Fibroblast of lung (primary cell): ENCODE measurements around the gene SENP3. TPM values are rescaled to one million over a fixed set of nuclear protein-coding genes. Genes with fewer than 3 reads are reported as not detected.

ENCODE experiments used
- DNase-seq, 2 donors: peaks; one replicate each; pipeline versions ENCODE4 v3.0.0 to v3.0.0-alpha.2; 2010; ENCODE audit warnings: low read depth in 2 of 2
- H2AFZ ChIP-seq: 2 replicates; pipeline ENCODE4 v1.5.1; 2012; ENCODE audit warnings: low read length, control low read depth, inconsistent platforms
- H3K27ac ChIP-seq: 2 replicates; pipeline ENCODE4 v1.5.1; 2011; ENCODE audit warnings: low read length, control low read depth; ENCODE audit not compliant: insufficient read depth
- H3K27me3 ChIP-seq: 2 replicates; pipeline ENCODE4 v1.5.1; 2011; ENCODE audit warnings: mild to moderate bottlenecking, low read length; ENCODE audit not compliant: control insufficient read depth, insufficient read depth
- H3K36me3 ChIP-seq: 2 replicates; pipeline ENCODE4 v1.5.1; 2011; ENCODE audit warnings: low read length; ENCODE audit not compliant: control insufficient read depth, insufficient read depth
- H3K4me1 ChIP-seq: 2 replicates; pipeline ENCODE4 v1.5.1; 2011; ENCODE audit warnings: low read length; ENCODE audit not compliant: control insufficient read depth, insufficient read depth; ENCODE audit errors: extremely low read depth
- H3K4me2 ChIP-seq: 2 replicates; pipeline ENCODE4 v1.5.1; 2011; ENCODE audit warnings: low read length, control low read depth; ENCODE audit not compliant: insufficient read depth; ENCODE audit errors: extremely low read depth
- H3K4me3 ChIP-seq, 4 experiments: fragments of 200-600 bp in 1 of 4; sonication (generic) in 1 of 4; replicated peaks in 1 of 4; 2 replicates each; pipeline ENCODE4 v1.5.1; 2011 to 2016; ENCODE audit warnings: low read length in 4 of 4, low read depth in 3 of 4, mild to moderate bottlenecking in 3 of 4, control low read depth in 2 of 4, inconsistent platforms in 1 of 4, mixed read lengths in 1 of 4; ENCODE audit not compliant: insufficient read depth in 1 of 4; ENCODE audit errors: control extremely low read depth in 1 of 4
- H3K79me2 ChIP-seq: 2 replicates; pipeline ENCODE4 v1.5.1; 2012; ENCODE audit warnings: mild to moderate bottlenecking, low read length, inconsistent platforms; ENCODE audit not compliant: control insufficient read depth, insufficient read depth
- H3K9ac ChIP-seq: 2 replicates; pipeline ENCODE4 v1.5.1; 2011; ENCODE audit warnings: mild to moderate bottlenecking, low read length, control low read depth; ENCODE audit not compliant: insufficient read depth
- H3K9me3 ChIP-seq: 2 replicates; pipeline ENCODE4 v1.5.1; 2012; ENCODE audit warnings: low read depth, low read length; ENCODE audit not compliant: control insufficient read depth, insufficient read depth
- H4K20me1 ChIP-seq: 2 replicates; pipeline ENCODE4 v1.5.1; 2011; ENCODE audit warnings: low read length; ENCODE audit not compliant: control insufficient read depth, insufficient read depth; ENCODE audit errors: extremely low read depth
- EZH2 ChIP-seq: IDR thresholded peaks from 2 replicates; pipeline ENCODE4 v1.5.1; 2012; ENCODE audit warnings: low read length, control low read depth, mild to moderate bottlenecking; ENCODE audit errors: missing control alignments
- polyA plus RNA-seq, 2 donors: library from polyadenylated mRNA; depleted of rRNA in 1 of 2; stranded (reverse) in 1 of 2; unstranded in 1 of 2; fragments of >200 nt; gene quantifications; 2 replicates each; pipeline ENCODE4 v1.2.1, GENCODE V29; 2011 to 2012; ENCODE audit warnings: missing spikeins in 1 of 2
- total RNA-seq: library from RNA; depleted of rRNA; stranded (reverse); fragments of >200 nt; gene quantifications from 2 replicates; pipeline ENCODE4 v1.2.1, GENCODE V29; 2014
- TF ChIP-seq, protein P1 (sequence below), 2 donors: IDR thresholded peaks in 1 of 2; conservative IDR thresholded peaks in 1 of 2; 1 replicate in 1 of 2; 2 replicates in 1 of 2; pipeline ENCODE4 v1.5.1; 2011 to 2012; ENCODE audit warnings: low read length in 2 of 2, control low read depth in 1 of 2, inconsistent platforms in 1 of 2, low read depth in 1 of 2, mild to moderate bottlenecking in 1 of 2

The SENP3 gene
- total and polyA plus RNA-seq, 2 donors (not counting 1 experiment from before 2014, with no cell fraction given): 66.2 to 67.6 TPM

DNA sequence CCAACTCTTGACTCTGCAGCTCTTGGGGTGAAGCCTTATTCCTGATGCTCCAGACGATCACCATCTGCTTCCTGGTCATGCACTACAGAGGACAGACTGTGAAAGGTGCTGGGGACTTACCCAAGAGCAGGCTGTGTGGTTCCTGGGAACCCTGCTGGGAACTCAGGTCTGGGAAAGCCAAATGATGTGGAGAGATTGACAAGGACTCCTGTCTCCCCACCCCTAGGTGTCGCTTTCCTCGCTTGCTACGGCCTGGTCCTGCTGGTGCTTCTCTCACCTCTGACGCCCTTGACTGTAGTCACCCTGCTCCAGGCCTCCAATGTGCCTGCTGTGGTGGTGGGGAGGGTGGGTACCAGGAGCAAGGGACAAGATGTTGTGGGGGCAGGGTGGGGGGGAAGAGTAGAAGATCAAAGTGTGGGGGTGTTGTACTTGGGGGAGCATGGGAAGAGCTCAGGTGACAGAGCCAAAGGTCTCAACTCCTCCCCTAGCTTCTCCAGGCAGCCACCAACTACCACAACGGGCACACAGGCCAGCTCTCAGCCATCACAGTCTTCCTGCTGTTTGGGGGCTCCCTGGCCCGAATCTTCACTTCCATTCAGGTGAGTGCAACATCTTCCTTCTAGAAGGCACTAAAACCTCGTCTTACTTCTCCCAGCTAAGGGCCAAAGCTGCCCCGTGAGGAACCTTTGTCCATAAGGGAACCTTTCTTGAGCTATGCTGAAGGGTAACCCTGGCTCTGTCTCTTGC lies 25.1 kb downstream of the SENP3 start:
- no peak overlapping the region for H3K4me3 ChIP-seq
- H4K20me1 ChIP-seq: no peaks in the 10 kb centered on the region
- TF ChIP-seq EZH2: no peak
- TF ChIP-seq, protein P1, sequence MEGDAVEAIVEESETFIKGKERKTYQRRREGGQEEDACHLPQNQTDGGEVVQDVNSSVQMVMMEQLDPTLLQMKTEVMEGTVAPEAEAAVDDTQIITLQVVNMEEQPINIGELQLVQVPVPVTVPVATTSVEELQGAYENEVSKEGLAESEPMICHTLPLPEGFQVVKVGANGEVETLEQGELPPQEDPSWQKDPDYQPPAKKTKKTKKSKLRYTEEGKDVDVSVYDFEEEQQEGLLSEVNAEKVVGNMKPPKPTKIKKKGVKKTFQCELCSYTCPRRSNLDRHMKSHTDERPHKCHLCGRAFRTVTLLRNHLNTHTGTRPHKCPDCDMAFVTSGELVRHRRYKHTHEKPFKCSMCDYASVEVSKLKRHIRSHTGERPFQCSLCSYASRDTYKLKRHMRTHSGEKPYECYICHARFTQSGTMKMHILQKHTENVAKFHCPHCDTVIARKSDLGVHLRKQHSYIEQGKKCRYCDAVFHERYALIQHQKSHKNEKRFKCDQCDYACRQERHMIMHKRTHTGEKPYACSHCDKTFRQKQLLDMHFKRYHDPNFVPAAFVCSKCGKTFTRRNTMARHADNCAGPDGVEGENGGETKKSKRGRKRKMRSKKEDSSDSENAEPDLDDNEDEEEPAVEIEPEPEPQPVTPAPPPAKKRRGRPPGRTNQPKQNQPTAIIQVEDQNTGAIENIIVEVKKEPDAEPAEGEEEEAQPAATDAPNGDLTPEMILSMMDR (conservative IDR thresholded peaks at IDR 0.05 in 1 of 2, IDR thresholded peaks at IDR 0.05 in 1 of 2; ENCODE audit: low read depth in 1 of 2, low read length in 2 of 2): peak in 1 of 2 donors; percentile 14
- peaks cover 15% of the 10 kb centered on the region for H3K36me3 ChIP-seq
- H2AFZ ChIP-seq: no peak overlapping the region
- no peaks in the 10 kb centered on the region for H3K9me3 ChIP-seq
- H3K79me2 ChIP-seq: peaks cover 36% of the 10 kb centered on the region
- peak overlapping the region; percentile 66 for H3K4me2 ChIP-seq
- no peak for DNase-seq
- peaks cover 58% of the 10 kb centered on the region for H3K4me1 ChIP-seq
- H3K27ac ChIP-seq: peak overlapping the region; percentile 73
- no peak overlapping the region for H3K9ac ChIP-seq
- H3K27me3 ChIP-seq: no peaks in the 10 kb centered on the region

DNA sequence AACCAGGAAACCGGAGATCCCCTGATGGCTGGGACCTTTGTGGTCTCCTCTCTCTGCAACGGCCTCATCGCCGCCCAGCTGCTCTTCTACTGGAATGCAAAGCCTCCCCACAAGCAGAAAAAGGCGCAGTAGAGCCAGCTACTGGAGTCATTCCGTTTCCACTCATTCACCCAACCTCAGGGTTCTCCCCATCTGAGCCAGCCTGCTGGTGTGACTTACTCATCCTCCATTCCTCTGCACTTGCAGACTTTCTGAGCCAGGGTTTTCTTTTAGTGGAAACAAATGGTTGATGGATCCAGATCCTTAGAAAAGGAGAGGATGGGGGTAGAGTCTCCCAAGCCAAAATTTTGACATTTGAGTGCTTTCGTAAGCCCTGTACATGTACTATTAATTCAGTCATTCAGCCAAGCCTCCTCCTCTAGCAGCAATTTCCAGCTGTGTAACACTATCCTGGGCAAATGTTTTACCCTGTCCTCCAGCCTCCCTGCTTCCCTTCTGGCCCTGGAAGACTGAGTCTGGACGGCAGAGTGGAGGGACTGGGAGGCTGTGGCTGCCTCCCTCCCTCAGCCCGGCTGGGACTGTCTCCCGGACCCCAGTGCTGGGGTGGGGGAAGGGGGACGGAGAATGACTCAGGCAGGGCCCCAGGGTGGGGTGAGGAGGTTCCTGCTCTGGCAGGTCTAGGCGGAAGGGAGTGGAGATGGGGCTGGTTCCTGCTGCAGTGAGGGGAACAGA lies 25.9 kb downstream of the SENP3 start:
- Histone ChIP-seq H3K27me3 (no peaks in the 10 kb centered on the region), H3K4me2 (peak overlapping the region; percentile 94), H3K36me3 (peaks cover 22% of the 10 kb centered on the region), H3K4me1 (peaks cover 54% of the 10 kb centered on the region), H4K20me1 (no peaks in the 10 kb centered on the region), H3K4me3 (peak overlapping the region in 1 of 4 experiments; percentile 43), H3K27ac (peak overlapping the region; percentile 78), H3K9ac (no peak overlapping the region), H2AFZ (no peak overlapping the region), H3K9me3 (no peaks in the 10 kb centered on the region), H3K79me2 (peaks cover 31% of the 10 kb centered on the region)
- peak; percentile 91 to 97 for DNase-seq
- TF ChIP-seq, protein P1 (conservative IDR thresholded peaks at IDR 0.05 in 1 of 2, IDR thresholded peaks at IDR 0.05 in 1 of 2; ENCODE audit: low read depth in 1 of 2, low read length in 2 of 2): peak in 1 of 2 donors; percentile 24
- no peak for TF ChIP-seq EZH2

- no peak for TF ChIP-seq EZH2
- TF ChIP-seq, protein P1 (conservative IDR thresholded peaks at IDR 0.05 in 1 of 2, IDR thresholded peaks at IDR 0.05 in 1 of 2; ENCODE audit: low read depth in 1 of 2, low read length in 2 of 2): no peak
- peaks cover 48% of the 10 kb centered on the region for H3K4me1 ChIP-seq
- peaks cover 27% of the 10 kb centered on the region for H3K36me3 ChIP-seq
- H4K20me1 ChIP-seq: no peaks in the 10 kb centered on the region
- H3K27me3 ChIP-seq: no peaks in the 10 kb centered on the region
- peak overlapping the region in 3 of 4 experiments; percentile 19 to 43 (median 26) for H3K4me3 ChIP-seq
- peak overlapping the region; percentile 47 for H3K9ac ChIP-seq
- peak overlapping the region; percentile 94 for H3K4me2 ChIP-seq
- H3K79me2 ChIP-seq: peaks cover 27% of the 10 kb centered on the region
- H2AFZ ChIP-seq: no peak overlapping the region
- H3K9me3 ChIP-seq: no peaks in the 10 kb centered on the region
- DNase-seq: no peak
- H3K27ac ChIP-seq: peak overlapping the region; percentile 78
These were observed 27.0 kb downstream of the SENP3 start for GRCh38 chr17:7588553-7589203.
